Calu3 (cell line): ENCODE data around the gene BRD1. TPM values are rescaled to one million over a fixed set of nuclear protein-coding genes. Genes with fewer than 3 reads are reported as not detected.

ENCODE experiments used
- BruUV-seq: library from RNA; stranded (reverse); fragments of 400-500 nt; replicated peaks from 2 replicates; lab custom pipeline; 2021; lab: Mats Ljungman, UMichigan
- CTCF ChIA-PET: fragments of 300-600 bp; sonication (Branson Sonifier 250); formaldehyde crosslinking; loops from one replicate; lab custom pipeline; 2022; ENCODE audit warnings: antibody characterized with exemption; lab: Charles Lee
- DNase-seq: peaks from one replicate; pipeline ENCODE4 v3.0.0; 2022
- H3K27ac Mint-ChIP-seq: one replicate; pipeline ENCODE4 v1.8.0; 2022; ENCODE audit warnings: mixed read lengths; ENCODE audit not compliant: unreplicated experiment
- H3K27me3 Mint-ChIP-seq: one replicate; pipeline ENCODE4 v1.8.0; 2022; ENCODE audit warnings: mixed read lengths; ENCODE audit not compliant: unreplicated experiment
- H3K36me3 Mint-ChIP-seq: one replicate; pipeline ENCODE4 v1.8.0; 2022; ENCODE audit warnings: mild to moderate bottlenecking, moderate library complexity, mixed read lengths; ENCODE audit not compliant: insufficient read depth, unreplicated experiment
- H3K4me1 Mint-ChIP-seq: one replicate; pipeline ENCODE4 v1.8.0; 2022; ENCODE audit warnings: mild to moderate bottlenecking, low read depth, mixed read lengths; ENCODE audit not compliant: unreplicated experiment
- H3K4me3 Mint-ChIP-seq: one replicate; pipeline ENCODE4 v1.8.0; 2022; ENCODE audit warnings: mild to moderate bottlenecking, low read depth, moderate library complexity, mixed read lengths; ENCODE audit not compliant: unreplicated experiment
- H3K9me3 Mint-ChIP-seq: one replicate; pipeline ENCODE4 v1.8.0; 2022; ENCODE audit warnings: low read depth, mixed read lengths; ENCODE audit not compliant: unreplicated experiment
- CTCF ChIP-seq: fragments of 200-600 bp; IDR thresholded peaks from one replicate; pipeline ENCODE4 v1.8.0; 2022; ENCODE audit warnings: antibody characterized with exemption; ENCODE audit not compliant: unreplicated experiment
- intact Hi-C: fragments of 100-400 bp; cut with micrococcal nuclease; formaldehyde crosslinking; loops from one replicate; pipeline ENCODE4 v1.10.0; 2022; ENCODE audit not compliant: unreplicated experiment
- total RNA-seq: library from RNA; stranded (reverse); gene quantifications from 2 replicates; pipeline ENCODE4 v1.2.3, GENCODE V29; 2022

Gene BRD1
- total RNA-seq, 1 experiment from 2014 or later = 41.4 TPM

GRCh38 chr22:49866134-49866533 lies 38.5 kb upstream of the BRD1 start:
- CTCF ChIA-PET = no interaction called here
- Mint-ChIP-seq H3K4me1 (no peaks in the 10 kb centered on the region), H3K27me3 (no peaks in the 10 kb centered on the region), H3K27ac (no peak overlapping the region), H3K9me3 (peaks cover 18% of the 10 kb centered on the region), H3K4me3 (no peak overlapping the region), H3K36me3 (peaks cover 32% of the 10 kb centered on the region)
- BruUV-seq = no TSS peak
- intact Hi-C loops = no loop called here
- TF ChIP-seq CTCF = no peak
- DNase-seq = no peak

GRCh38 chr22:49865156-49865555 lies 37.5 kb upstream of the BRD1 start:
- intact Hi-C loops = no loop called here
- no peak overlapping the region for H3K27ac Mint-ChIP-seq
- CTCF ChIA-PET = no interaction called here
- H3K9me3 Mint-ChIP-seq = peaks cover 18% of the 10 kb centered on the region
- H3K4me3 Mint-ChIP-seq = no peak overlapping the region
- DNase-seq = no peak
- H3K36me3 Mint-ChIP-seq = peaks cover 27% of the 10 kb centered on the region
- no peaks in the 10 kb centered on the region for H3K4me1 Mint-ChIP-seq
- BruUV-seq = no TSS peak
- H3K27me3 Mint-ChIP-seq = no peaks in the 10 kb centered on the region
- TF ChIP-seq CTCF = no peak

- no peak for DNase-seq
- no peak for TF ChIP-seq CTCF
- no peak overlapping the region for H3K4me3 Mint-ChIP-seq
- H3K4me1 Mint-ChIP-seq = no peaks in the 10 kb centered on the region
- peaks cover 22% of the 10 kb centered on the region for H3K36me3 Mint-ChIP-seq
- BruUV-seq = no TSS peak
- CTCF ChIA-PET = no interaction called here
- intact Hi-C loops = no loop called here
- H3K27me3 Mint-ChIP-seq = no peaks in the 10 kb centered on the region
- peaks cover 12% of the 10 kb centered on the region for H3K9me3 Mint-ChIP-seq
- H3K27ac Mint-ChIP-seq = no peak overlapping the region
Measured at GRCh38 chr22:49863931-49864330, 36.3 kb upstream of the BRD1 start.

GRCh38 chr22:49862496-49862776 lies 34.8 kb upstream of the BRD1 start:
- intact Hi-C loops = no loop called here
- Mint-ChIP-seq H3K9me3 (peaks cover 12% of the 10 kb centered on the region), H3K36me3 (peaks cover 12% of the 10 kb centered on the region), H3K27ac (no peak overlapping the region), H3K4me3 (no peak overlapping the region), H3K4me1 (no peaks in the 10 kb centered on the region), H3K27me3 (no peaks in the 10 kb centered on the region)
- CTCF ChIA-PET = no interaction called here
- no peak for TF ChIP-seq CTCF
- no TSS peak for BruUV-seq
- DNase-seq = no peak
